ENCODE results near the gene BRSK1. TPM values are rescaled to one million over a fixed set of nuclear protein-coding genes. Genes with fewer than 3 reads are reported as not detected.

Gene BRSK1
- total RNA-seq, 4 donors from 2014 or later, result 0.73 to 1.1 TPM; not detected in 2

- no peaks in the 10 kb centered on the region for H3K9me3 ChIP-seq
- H3K36me3 ChIP-seq, result peaks cover 0 to 32% (median 0%) of the 10 kb centered on the region in 3 donors
- WGBS, 2 donors, result 84 to 89% methylated on average over 5 of the region's 5 CpGs
- H3K4me3 ChIP-seq, result no peak overlapping the region
- DNase-seq, result no peak
- no peak for TF ChIP-seq CTCF (IDR thresholded peaks at IDR 0.05)
- peaks cover 5 to 13% (median 9%) of the 10 kb centered on the region in 3 donors for H3K4me1 ChIP-seq
- H3K27ac ChIP-seq, result no peak overlapping the region
- H3K27me3 ChIP-seq, result no peaks in the 10 kb centered on the region
- intact Hi-C loops (cut with DNase I), result no loop called here
These were observed 19.3 kb upstream of the BRSK1 start for GRCh38 chr19:55264531-55264930.

- intact Hi-C loops (cut with DNase I), result no loop called here
- Histone ChIP-seq H3K36me3 (peaks cover 0 to 38% (median 0%) of the 10 kb centered on the region in 3 donors), H3K4me3 (no peak overlapping the region), H3K4me1 (peaks cover 0 to 7% (median 3%) of the 10 kb centered on the region in 3 donors), H3K27me3 (no peaks in the 10 kb centered on the region), H3K9me3 (no peaks in the 10 kb centered on the region), H3K27ac (no peak overlapping the region)
- DNase-seq, result no peak
- 91 to 94% methylated on average over 8 to 12 of the region's 16 CpGs for WGBS, 2 donors
- TF ChIP-seq POLR2A (IDR thresholded peaks at IDR 0.05) (no peak), CTCF (IDR thresholded peaks at IDR 0.05) (no peak)
These were observed 18.6 kb upstream of the BRSK1 start for GRCh38 chr19:55265173-55265572.

- 93 to 100% methylated on average over 1 to 5 of the region's 12 CpGs for WGBS, 2 donors
- Histone ChIP-seq H3K9me3 (no peaks in the 10 kb centered on the region), H3K27me3 (no peaks in the 10 kb centered on the region), H3K4me3 (no peak overlapping the region), H3K27ac (no peak overlapping the region), H3K36me3 (peaks cover 0 to 43% (median 0%) of the 10 kb centered on the region in 3 donors), H3K4me1 (peaks cover 0 to 5% (median 0%) of the 10 kb centered on the region in 3 donors)
- DNase-seq, result no peak
- intact Hi-C loops (cut with DNase I), result no loop called here
- TF ChIP-seq POLR2A (IDR thresholded peaks at IDR 0.05), result no peak
- no peak for TF ChIP-seq CTCF (IDR thresholded peaks at IDR 0.05)
These were observed 17.9 kb upstream of the BRSK1 start for GRCh38 chr19:55265723-55266386.

GRCh38 chr19:55266404-55266803, 17.4 kb upstream of the BRSK1 start:
- H3K36me3 ChIP-seq, result peaks cover 0 to 47% (median 0%) of the 10 kb centered on the region in 3 donors
- DNase-seq, result no peak
- no peak overlapping the region for H3K27ac ChIP-seq
- H3K27me3 ChIP-seq, result no peaks in the 10 kb centered on the region
- H3K4me1 ChIP-seq, result peaks cover 0 to 5% (median 0%) of the 10 kb centered on the region in 3 donors
- TF ChIP-seq POLR2A (IDR thresholded peaks at IDR 0.05) (no peak), CTCF (IDR thresholded peaks at IDR 0.05) (no peak)
- intact Hi-C loops (cut with DNase I), result no loop called here
- no peaks in the 10 kb centered on the region for H3K9me3 ChIP-seq
- WGBS, 2 donors, result 98 to 100% methylated on average over 3 of the region's 3 CpGs
- H3K4me3 ChIP-seq, result no peak overlapping the region

GRCh38 chr19:55266840-55267239, 17.0 kb upstream of the BRSK1 start:
- H3K27ac ChIP-seq, result no peak overlapping the region
- H3K4me1 ChIP-seq, result peaks cover 0 to 5% (median 0%) of the 10 kb centered on the region in 3 donors
- WGBS, 2 donors, result 97 to 99% methylated on average over 4 of the region's 4 CpGs
- H3K9me3 ChIP-seq, result no peaks in the 10 kb centered on the region
- no peaks in the 10 kb centered on the region for H3K27me3 ChIP-seq
- intact Hi-C loops (cut with DNase I), result no loop called here
- TF ChIP-seq CTCF (IDR thresholded peaks at IDR 0.05), result no peak
- TF ChIP-seq POLR2A (IDR thresholded peaks at IDR 0.05), result no peak
- H3K36me3 ChIP-seq, result peaks cover 0 to 52% (median 0%) of the 10 kb centered on the region in 3 donors
- no peak for DNase-seq
- H3K4me3 ChIP-seq, result no peak overlapping the region
